ENCODE data around the gene RANGRF. TPM values are rescaled to one million over a fixed set of nuclear protein-coding genes. Genes with fewer than 3 reads are reported as not detected.

Gene RANGRF
- total RNA-seq, 1 donor from 2014 or later = 11.9 TPM

DNA sequence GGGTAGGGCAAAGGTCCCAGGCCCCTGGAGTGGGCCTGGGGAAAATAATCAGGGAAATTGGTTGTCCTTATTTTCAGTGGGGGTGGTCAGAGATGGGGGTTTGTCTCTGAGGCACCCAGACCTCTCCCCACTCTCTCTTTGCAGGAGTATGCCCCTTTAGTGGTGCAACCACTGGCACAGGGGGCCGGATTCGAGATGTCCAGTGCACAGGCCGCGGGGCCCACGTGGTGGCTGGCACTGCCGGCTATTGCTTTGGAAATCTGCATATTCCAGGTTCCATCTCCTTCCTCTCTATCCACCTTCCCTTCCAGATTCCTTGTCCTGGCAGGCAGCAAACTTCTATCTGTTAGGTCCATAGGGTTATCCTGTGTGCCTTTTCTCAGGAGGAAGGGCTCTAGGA lies 31.8 kb upstream of the RANGRF start:
- H2AFZ ChIP-seq (replicated peaks) = no peak overlapping the region
- no peaks in the 10 kb centered on the region for H4K20me1 ChIP-seq (ENCODE audit: low read depth)
- peaks cover 4% of the 10 kb centered on the region for H3K36me3 ChIP-seq
- H3F3A ChIP-seq (ENCODE audit: low read depth) = no peaks in the 10 kb centered on the region
- no peaks in the 10 kb centered on the region for H3K9me3 ChIP-seq (ENCODE audit: low read depth)
- no peak overlapping the region for H3K4me3 ChIP-seq
- DNase-seq (ENCODE audit: low spot score) = no peak
- no peak overlapping the region for H3K27ac ChIP-seq
- Mint-ChIP-seq H3K27ac (no peak overlapping the region), H3K9me3 (no peaks in the 10 kb centered on the region), H3K4me3 (no peak overlapping the region), H3K4me1 (no peaks in the 10 kb centered on the region), H3K27me3 (ENCODE audit: insufficient read depth, low read depth) (peaks cover 2% of the 10 kb centered on the region), H3K36me3 (peaks cover 18% of the 10 kb centered on the region)
- no peak for TF ChIP-seq EZH2 (IDR thresholded peaks at IDR 0.05)
- TF ChIP-seq, protein P1, sequence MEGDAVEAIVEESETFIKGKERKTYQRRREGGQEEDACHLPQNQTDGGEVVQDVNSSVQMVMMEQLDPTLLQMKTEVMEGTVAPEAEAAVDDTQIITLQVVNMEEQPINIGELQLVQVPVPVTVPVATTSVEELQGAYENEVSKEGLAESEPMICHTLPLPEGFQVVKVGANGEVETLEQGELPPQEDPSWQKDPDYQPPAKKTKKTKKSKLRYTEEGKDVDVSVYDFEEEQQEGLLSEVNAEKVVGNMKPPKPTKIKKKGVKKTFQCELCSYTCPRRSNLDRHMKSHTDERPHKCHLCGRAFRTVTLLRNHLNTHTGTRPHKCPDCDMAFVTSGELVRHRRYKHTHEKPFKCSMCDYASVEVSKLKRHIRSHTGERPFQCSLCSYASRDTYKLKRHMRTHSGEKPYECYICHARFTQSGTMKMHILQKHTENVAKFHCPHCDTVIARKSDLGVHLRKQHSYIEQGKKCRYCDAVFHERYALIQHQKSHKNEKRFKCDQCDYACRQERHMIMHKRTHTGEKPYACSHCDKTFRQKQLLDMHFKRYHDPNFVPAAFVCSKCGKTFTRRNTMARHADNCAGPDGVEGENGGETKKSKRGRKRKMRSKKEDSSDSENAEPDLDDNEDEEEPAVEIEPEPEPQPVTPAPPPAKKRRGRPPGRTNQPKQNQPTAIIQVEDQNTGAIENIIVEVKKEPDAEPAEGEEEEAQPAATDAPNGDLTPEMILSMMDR (IDR thresholded peaks at IDR 0.05) = no peak
- no peak for TF ChIP-seq EZH2phosphoT487 (IDR thresholded peaks at IDR 0.05)
- H3K4me1 ChIP-seq = no peaks in the 10 kb centered on the region
- no peaks in the 10 kb centered on the region for H3K27me3 ChIP-seq
- no peak overlapping the region for H3K9ac ChIP-seq
- H3K4me2 ChIP-seq = no peak overlapping the region
- peaks cover 22% of the 10 kb centered on the region for H3K79me2 ChIP-seq (ENCODE audit: low read depth)

DNA sequence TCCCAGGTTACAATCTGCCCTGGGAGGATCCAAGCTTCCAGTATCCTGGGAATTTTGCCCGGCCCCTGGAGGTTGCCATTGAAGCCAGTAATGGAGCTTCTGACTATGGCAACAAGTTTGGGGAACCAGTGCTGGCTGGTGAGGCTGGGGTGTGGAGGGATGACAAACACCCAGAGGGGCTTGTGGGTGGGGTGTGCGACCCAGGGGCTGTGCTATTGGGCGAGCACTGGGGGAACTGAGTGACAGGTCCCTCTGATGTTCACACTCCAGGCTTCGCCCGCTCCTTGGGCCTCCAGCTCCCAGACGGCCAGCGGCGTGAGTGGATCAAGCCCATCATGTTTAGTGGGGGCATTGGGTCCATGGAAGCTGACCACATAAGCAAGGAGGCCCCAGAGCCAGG lies 30.7 kb upstream of the RANGRF start:
- Mint-ChIP-seq H3K27me3 (ENCODE audit: insufficient read depth, low read depth) (peaks cover 2% of the 10 kb centered on the region), H3K36me3 (peaks cover 23% of the 10 kb centered on the region), H3K9me3 (no peaks in the 10 kb centered on the region), H3K4me1 (no peaks in the 10 kb centered on the region), H3K27ac (no peak overlapping the region), H3K4me3 (no peak overlapping the region)
- H4K20me1 ChIP-seq (ENCODE audit: low read depth) = no peaks in the 10 kb centered on the region
- H2AFZ ChIP-seq (replicated peaks) = no peak overlapping the region
- TF ChIP-seq, protein P1 (IDR thresholded peaks at IDR 0.05) = no peak
- TF ChIP-seq EZH2phosphoT487 (IDR thresholded peaks at IDR 0.05) (no peak), EZH2 (IDR thresholded peaks at IDR 0.05) (no peak)
- H3K27me3 ChIP-seq = no peaks in the 10 kb centered on the region
- H3K4me1 ChIP-seq = no peaks in the 10 kb centered on the region
- no peak overlapping the region for H3K4me2 ChIP-seq
- peaks cover 4% of the 10 kb centered on the region for H3K36me3 ChIP-seq
- no peak for DNase-seq (ENCODE audit: low spot score)
- H3K4me3 ChIP-seq = no peak overlapping the region
- no peaks in the 10 kb centered on the region for H3K9me3 ChIP-seq (ENCODE audit: low read depth)
- no peak overlapping the region for H3K9ac ChIP-seq
- H3K79me2 ChIP-seq (ENCODE audit: low read depth) = peaks cover 11% of the 10 kb centered on the region
- H3F3A ChIP-seq (ENCODE audit: low read depth) = no peaks in the 10 kb centered on the region
- H3K27ac ChIP-seq = no peak overlapping the region

DNA sequence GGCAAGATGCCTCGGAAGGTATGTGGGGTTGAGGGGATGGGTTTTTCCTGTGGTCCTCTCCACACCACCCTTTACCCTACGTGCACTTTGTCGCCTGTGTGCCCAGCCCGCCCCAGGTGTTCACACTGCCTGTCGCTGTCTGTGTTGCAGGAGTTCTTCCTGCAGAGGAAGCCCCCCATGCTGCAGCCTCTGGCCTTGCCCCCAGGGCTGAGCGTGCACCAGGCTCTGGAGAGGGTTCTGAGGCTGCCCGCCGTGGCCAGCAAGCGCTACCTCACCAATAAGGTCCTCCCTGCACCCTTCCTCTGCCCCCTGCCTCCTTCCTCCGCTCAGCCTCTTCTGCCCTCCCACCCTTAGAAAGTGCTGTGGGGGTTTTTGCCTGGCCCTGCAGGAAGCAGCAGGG lies 24.1 kb upstream of the RANGRF start:
- H3K27me3 Mint-ChIP-seq (ENCODE audit: insufficient read depth, low read depth) = peaks cover 2% of the 10 kb centered on the region
- H3K36me3 ChIP-seq = peaks cover 1% of the 10 kb centered on the region

DNA sequence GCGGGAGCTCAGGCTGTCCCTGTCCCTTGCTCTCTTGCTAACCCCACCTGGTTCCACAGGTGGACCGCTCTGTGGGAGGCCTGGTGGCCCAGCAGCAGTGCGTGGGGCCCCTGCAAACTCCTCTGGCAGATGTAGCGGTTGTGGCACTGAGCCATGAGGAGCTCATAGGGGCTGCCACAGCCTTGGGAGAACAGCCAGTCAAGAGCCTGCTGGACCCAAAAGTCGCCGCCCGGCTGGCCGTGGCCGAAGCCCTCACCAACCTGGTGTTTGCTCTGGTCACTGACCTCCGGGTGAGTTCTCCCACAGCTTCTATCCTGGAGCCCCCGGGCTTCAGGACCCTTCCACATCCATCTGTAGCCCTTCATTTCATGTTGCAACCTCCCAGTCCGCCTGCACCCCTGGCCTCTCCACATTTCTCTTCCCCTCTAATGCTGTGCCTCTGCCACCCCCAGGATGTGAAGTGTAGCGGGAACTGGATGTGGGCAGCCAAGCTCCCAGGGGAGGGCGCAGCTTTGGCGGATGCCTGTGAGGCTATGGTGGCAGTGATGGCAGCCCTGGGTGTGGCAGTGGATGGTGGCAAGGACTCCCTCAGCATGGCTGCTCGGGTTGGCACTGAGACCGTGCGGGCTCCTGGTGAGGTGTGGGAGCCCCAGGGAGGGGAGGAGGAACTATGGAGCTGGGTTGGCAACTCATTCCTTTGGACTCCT lies 23.5 kb upstream of the RANGRF start:
- Histone ChIP-seq H4K20me1 (ENCODE audit: low read depth) (no peaks in the 10 kb centered on the region), H3K9me3 (ENCODE audit: low read depth) (no peaks in the 10 kb centered on the region), H3K4me3 (no peak overlapping the region), H3F3A (ENCODE audit: low read depth) (no peaks in the 10 kb centered on the region), H3K36me3 (no peaks in the 10 kb centered on the region), H3K27ac (no peak overlapping the region), H2AFZ (replicated peaks) (no peak overlapping the region), H3K9ac (no peak overlapping the region), H3K79me2 (ENCODE audit: low read depth) (no peaks in the 10 kb centered on the region), H3K4me1 (no peaks in the 10 kb centered on the region), H3K27me3 (no peaks in the 10 kb centered on the region), H3K4me2 (no peak overlapping the region)
- Mint-ChIP-seq H3K4me3 (no peak overlapping the region), H3K9me3 (no peaks in the 10 kb centered on the region), H3K27me3 (ENCODE audit: insufficient read depth, low read depth) (peaks cover 2% of the 10 kb centered on the region), H3K27ac (no peak overlapping the region), H3K4me1 (no peaks in the 10 kb centered on the region), H3K36me3 (peaks cover 28% of the 10 kb centered on the region)
- no peak for DNase-seq (ENCODE audit: low spot score)
- TF ChIP-seq EZH2phosphoT487 (IDR thresholded peaks at IDR 0.05) = no peak
- TF ChIP-seq EZH2 (IDR thresholded peaks at IDR 0.05) = no peak
- TF ChIP-seq, protein P1 (IDR thresholded peaks at IDR 0.05) = no peak

More for the DNA sequence above, 24.1 kb upstream of the RANGRF start:
- Histone ChIP-seq H3K9ac (no peak overlapping the region), H3F3A (ENCODE audit: low read depth) (no peaks in the 10 kb centered on the region), H2AFZ (replicated peaks) (no peak overlapping the region), H3K4me3 (no peak overlapping the region), H3K4me2 (no peak overlapping the region), H3K27ac (no peak overlapping the region), H3K4me1 (no peaks in the 10 kb centered on the region), H3K79me2 (ENCODE audit: low read depth) (no peaks in the 10 kb centered on the region), H3K9me3 (ENCODE audit: low read depth) (no peaks in the 10 kb centered on the region), H4K20me1 (ENCODE audit: low read depth) (no peaks in the 10 kb centered on the region), H3K27me3 (no peaks in the 10 kb centered on the region)
- no peak overlapping the region for H3K27ac Mint-ChIP-seq
- H3K36me3 Mint-ChIP-seq = peaks cover 28% of the 10 kb centered on the region
- H3K4me3 Mint-ChIP-seq = no peak overlapping the region
- H3K4me1 Mint-ChIP-seq = no peaks in the 10 kb centered on the region
- no peaks in the 10 kb centered on the region for H3K9me3 Mint-ChIP-seq
- no peak for DNase-seq (ENCODE audit: low spot score)
- no peak for TF ChIP-seq EZH2 (IDR thresholded peaks at IDR 0.05)

Measured in neural progenitor cell (in vitro differentiated cells).